Cortex of kidney (tissue), 1 donor: ENCODE results near the gene PKHD1.

ENCODE experiments used
- DNase-seq: peaks from one replicate; lab custom pipeline; 2025; lab: John Stamatoyannopoulos, UW

The PKHD1 gene

DNA sequence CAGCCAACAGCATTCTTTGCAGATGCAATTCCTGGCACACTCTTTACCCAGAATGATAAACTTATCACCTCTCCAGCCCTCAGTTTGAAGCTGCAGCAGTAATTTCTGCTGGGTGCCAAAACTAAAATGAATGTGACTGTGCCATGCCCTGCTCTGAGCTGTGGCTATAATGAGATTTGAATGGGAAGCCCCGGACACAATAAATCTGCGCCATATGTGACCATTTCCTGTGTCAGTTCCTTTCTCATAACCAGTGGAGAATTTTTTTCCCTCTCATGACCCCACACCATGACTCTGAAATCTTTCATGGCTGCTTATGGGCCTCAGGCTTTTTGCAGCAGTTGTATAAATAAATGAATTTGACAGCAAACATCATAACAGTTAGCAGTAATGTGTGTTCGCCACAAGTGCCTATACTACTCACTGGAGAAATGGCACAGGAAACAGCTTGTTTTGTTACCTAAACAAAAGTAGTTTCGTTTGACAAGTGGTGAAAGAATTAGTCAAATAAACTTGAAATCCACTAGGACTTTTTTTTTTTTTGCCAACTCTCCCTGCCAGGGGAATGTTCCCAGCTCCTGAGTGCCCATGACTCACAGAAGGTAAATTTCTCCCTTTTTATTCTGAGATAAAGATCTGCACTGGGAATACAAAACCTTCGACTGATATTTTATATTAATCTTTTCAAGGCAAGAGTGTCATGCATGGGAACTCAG lies 408.4 kb downstream of the PKHD1 start:
- no peak for DNase-seq

DNA sequence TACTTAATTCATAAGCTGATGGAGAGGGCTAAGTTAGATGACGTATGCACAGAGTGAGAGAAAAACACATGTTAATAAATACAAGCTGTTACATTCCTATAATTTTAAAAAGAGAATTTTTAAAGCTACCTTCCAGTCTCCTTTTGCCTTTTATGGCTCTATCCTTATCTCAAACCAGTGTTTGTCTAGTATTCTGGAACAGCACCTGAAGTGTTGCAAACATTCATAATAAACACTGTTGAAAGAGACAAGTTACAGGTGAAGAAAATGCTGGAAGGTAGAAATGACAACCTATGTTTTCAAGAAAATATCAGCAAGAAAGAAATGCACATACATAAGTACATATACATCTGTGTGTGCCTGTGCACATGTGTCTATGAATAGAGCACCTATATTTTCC lies 409.1 kb downstream of the PKHD1 start:
- no peak for DNase-seq

DNA sequence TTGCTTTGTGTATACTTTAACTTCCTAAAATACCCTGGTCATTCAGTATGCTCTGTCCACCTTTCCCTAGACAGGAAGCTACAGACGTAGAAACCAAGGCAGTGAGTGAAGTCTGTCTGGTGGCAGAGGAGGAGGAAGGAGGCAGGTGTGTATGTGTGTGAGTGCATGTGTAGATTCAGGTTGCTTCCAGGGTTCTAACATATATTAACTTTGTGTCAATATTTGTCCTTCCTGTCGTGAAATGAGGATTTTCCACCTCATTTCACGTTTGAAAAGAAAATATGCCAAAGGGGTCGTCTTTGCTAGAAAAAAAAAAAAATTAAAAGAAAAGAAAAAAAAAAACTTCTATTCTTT lies 411.5 kb downstream of the PKHD1 start:
- no peak for DNase-seq

DNA sequence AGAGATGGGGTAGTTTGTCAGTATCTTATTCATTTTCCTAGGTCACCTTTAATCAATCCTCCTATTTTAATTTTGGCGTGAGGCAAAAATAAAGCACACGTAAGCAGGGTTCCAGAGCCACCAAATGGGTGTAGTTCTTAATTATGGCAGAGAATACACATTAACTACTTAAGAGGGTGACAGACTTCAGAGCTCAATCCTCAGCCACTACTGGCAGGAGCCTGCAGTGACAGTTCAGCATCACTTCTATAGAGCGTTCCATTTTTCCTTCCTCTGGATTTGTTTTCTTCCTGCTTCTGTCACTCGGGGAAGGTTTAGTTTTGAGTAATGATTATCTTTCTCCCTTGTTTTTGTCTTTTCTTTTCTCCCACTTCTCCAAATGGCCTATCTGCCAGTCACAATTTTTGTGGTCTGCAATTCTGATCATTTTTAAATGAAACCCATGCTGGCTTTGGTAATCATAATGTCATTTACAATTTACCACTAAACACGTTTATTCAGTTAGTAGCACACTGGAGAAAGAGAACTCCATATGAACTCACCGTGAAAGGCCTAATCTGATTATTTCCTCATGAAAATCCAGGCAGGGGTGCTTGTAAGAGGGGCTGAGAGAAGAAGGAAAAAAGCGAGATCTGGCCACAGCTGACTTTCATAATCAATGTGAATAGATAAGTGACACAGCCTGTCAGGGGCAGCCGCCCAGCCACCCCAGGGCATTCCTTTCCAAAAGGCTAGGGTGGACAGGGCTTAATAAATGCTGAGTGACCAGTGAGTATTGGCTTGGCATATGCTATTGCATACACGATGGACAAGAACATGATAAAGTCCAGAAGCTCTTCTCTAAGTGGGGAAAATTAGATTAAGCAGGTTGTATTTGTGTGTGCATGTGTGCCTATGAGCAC lies 412.1 kb downstream of the PKHD1 start:
- no peak for DNase-seq

DNA sequence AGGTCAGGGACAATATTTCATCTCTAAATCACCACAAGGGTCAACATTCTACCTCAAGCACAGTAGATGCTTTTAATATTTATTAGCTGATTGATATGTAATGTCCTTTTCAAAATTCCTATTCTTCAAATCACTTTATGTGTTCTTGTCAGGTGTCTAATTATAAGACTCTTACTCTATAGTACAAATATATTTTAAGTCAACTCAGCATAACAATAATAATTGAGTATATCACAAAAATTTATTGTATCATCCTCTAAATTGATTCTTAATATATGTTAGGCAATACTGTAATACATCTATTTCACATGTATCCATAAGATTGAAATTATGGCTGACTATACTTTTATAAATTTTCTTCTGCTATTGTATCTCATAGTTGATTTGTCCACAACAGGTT lies 423.9 kb downstream of the PKHD1 start:
- DNase-seq, result no peak

DNA sequence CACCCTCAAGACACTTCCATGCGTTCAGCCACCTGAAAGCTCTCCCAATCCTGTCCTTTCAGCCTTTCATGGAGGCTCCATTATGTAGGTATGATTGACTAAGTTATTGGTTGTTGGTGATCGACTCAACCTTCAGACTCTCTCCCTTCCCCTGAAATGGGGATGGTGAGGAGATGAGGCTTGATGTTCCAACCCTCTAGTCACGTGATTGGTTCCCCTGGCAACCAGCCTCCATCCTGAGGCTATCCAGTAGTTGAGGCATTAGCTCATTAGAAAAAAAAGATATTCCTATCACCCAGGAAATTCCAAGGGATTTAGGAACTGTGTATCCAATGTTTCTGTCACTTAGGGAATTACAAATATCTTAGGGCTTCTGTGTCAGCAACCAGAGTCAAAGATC lies 426.6 kb downstream of the PKHD1 start:
- no peak for DNase-seq

DNA sequence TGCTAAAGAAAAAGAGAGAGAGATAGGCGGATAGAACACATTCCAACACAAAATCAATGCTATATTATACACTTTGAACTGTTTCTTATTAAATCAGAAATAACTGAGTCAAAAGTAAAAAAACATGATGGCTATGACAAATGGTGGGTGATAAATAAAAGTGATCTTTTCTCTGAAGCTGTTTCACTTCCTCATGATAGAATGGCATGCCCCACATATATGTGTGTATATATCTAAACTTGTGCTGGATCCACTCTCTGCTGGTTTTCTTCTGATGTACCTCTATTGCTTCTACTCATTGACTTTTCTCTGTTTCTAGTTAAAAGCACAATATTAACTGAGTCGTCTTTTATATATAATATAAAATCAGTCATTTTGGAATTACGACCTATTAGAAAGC lies 429.9 kb downstream of the PKHD1 start:
- no peak for DNase-seq

DNA sequence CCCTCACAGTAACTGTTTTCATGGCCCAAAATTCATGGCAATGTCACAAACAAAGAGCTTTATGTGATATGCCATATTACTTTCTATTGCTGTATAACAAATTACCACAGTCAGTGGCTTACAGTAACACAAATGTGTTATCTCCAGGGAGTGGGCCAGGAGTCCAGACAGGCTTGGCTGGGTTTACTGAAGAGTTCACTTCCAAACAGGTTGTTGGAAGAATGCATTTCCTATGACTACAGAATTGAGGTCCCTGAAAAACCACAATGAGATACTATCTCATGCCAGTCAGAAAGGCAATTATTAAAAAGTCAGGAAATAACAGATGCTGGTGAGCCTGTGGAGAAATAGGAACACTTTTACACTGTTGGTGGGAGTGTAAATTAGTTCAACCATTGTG lies 431.9 kb downstream of the PKHD1 start:
- DNase-seq, result no peak

DNA sequence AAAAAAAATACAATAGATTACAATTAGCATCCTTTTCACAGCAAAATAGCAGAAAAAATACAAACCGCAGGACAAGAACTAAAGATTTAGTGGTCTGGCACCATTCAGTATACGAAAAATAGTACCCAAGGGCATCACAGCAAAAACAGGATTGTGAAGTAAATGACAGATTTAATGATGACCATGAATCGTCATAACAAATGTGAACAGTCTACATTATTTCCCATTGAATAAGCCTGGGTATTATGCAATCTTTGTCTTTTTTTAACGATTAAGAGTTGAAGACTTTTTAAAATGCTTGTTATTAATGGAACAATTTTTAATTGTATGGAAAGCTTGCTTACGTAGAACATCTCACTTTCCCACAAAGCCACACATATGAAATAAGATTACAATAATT lies 432.8 kb downstream of the PKHD1 start:
- DNase-seq, result no peak

DNA sequence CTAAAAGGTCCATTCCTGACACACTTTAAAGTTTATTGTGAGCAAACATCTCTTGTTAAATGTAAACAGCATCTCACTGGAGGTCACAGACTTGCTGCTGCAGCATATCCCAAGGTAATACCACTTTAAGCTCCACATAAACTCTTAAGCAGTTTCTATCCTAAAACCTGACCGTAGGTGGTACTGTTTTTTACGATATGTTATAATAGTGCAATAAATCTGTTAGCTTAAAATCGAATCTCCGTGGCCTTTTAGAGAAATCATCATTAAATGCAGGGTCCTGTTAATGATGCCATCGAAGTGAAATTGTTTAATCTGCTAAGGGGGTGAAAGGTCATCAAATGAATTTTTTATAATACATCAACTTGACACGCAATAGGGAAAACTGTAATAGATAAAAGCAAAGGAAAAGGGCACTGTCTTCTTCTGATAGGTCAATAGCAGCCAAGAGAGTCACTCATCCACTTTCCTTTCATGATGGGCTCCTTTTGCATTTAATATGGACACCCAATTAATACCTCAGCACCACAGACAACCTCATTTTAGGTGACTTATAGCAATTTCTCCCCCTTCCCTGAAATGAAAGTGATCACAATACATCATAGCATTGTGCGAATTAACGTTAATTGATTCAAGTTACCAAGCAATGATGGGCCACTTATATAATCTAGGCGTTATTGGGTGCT lies 436.1 kb downstream of the PKHD1 start:
- no peak for DNase-seq

DNA sequence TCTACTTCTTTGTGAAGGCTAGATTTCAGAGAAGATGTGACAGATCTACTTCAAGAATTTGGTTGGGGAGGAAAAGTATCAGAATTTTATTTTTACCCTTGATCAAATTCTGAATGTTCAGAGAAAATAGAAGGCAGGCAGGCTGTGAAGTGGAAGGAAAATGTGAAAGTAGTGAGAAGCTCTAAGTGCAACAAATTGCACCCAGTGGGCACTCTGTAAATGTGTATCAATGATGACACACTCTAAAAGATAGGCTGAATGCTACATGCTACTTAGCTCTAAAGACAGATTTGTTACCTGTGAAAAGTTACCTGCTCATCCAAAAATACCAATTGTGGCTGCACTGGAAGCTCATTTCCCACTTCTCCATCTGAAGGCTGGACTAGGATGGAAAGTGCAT lies 438.6 kb downstream of the PKHD1 start:
- no peak for DNase-seq

DNA sequence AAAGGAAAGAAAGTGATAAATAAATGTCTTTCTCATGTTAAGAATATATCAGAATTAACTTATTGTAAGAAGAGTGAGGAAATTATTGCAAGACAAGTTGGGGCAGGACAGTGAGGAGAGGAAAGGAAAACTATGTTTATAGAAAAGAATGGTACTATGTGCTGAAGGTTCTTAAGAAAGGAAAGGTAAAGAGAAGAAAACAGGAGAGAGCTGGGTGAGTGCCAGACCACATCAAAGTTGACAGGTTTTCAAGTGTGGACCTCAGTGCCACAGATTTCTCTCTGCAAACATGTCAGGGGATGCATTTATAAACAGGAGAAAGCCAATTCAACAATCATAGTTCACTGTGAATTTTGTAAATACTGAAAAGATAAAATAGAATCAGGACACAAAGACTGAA lies 439.2 kb downstream of the PKHD1 start:
- DNase-seq, result no peak

DNA sequence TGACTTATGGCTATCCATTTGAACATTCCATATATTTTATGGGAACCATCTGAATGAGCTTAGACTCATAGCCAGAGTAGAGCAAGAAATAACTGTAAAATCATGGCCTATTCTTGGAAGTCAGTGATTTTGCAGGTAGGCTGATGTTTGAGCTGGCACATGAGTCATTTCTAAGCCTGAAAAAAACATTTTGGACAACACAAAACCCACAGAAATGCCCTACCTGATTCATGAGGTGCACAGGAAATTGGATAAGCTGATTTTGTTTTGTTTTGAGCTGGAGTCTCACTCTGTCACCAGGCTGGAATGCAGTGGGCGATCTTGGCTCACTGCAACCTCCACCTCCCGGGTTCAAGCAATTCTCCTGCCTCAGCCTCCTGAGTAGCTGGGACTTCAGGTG lies 443.0 kb downstream of the PKHD1 start:
- no peak for DNase-seq

DNA sequence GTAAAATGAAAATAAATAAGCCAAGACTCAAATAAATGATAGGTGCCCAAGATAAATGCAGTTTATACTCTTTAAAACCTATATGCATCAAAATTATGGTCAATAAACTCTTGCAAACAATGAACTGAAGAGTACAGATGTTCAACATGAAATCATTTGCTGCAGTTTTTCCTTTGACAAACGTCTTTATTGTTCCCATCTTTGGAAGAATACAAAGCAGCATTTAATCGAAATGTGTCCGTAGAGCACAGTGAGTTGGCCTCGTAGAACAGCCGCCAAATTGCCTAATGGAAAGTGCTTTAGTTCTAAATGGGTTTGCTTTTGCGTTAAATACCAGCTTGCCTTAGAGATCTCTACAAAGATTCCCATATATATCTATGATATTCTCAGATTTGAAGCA lies 447.4 kb downstream of the PKHD1 start:
- no peak for DNase-seq

DNA sequence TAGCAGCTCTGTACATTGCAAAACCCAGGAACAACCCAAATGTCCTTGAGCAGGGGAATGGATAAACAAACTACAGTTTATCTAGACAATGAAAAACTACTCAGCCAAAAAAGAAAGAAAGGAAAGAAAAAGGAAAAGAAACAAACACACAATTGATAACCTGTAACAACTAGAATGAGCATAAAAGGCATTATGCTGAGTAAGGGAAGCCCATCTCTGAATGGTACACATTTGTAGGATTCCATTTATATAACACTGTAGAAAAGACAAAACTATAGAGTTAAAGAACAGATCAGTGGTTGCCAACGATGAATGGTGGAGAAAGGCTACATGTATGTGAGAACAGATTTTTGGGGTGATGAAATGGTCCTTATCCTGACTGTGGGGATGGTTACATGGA lies 454.0 kb downstream of the PKHD1 start:
- DNase-seq, result no peak

DNA sequence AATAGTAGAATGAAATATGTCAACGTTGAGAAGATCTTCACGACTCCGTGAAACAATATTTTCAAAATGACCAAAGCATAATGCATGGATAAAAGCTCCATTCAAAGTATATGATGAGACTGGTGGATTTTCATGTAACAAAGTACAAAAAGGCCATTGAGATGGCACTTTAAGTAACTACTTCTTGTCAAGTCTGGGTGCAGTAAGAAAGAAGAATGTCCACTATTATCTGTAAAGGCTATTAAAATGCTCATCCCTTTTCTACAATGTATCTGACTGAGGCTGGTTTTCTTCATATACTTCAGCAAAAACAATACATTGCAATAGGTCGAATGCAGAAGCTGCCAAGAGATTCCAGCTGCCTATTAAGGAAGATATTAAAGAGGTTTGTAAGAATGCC lies 457.4 kb downstream of the PKHD1 start:
- DNase-seq, result no peak

DNA sequence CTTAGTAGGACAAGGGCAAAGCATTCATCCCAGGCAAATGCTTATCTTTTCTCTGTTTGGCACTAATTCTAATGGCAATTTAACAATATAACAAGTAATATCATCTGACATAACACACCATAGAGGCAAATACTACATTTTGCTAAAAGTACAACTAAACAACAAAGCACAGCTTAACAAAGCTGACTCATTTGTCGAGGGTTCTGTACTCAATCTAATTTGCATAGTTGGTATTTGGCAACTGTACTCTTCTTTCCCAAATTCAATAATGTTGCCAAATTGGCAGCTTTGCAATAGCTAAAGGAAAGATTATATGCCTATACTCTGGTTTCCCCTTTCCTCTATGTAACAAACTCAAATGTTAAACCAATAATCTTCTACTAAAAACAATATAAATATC lies 461.0 kb downstream of the PKHD1 start:
- DNase-seq, result no peak

DNA sequence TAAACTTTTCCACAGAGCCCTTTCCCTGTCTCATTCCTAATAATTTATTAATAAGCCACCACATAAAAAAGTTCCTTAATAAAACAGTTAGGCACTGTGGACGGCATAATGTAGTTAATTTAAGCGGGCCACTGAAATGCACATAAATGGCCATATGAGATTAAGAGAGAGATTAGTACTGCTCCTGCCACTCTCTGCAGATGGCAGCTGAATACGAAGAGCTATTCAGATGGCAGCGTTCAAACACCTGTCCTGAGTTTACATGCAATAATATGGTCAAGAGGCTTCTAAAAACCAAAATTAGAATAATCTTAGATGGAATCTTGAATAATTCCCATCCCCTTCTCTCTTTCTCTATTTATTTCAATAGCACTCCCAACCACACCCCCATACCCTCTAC lies 461.8 kb downstream of the PKHD1 start:
- no peak for DNase-seq

DNA sequence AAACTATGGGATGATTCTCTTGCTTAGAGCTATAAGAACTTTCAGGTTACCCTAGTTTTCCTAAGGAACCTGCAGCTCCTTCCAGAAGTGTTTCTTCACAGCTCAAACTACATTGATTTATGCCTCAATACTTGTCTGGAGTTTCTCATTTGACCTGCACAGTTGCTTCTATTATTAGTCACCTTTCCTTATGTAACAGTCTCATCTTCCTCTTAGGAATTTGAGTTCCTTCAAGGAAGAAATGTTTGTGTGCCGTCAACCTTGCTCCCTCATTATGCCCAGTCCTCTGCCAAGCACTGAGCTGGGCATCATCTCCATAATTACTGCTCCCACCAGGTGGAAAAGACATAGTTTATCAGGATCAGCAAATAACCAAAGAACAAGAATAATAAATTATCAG lies 466.4 kb downstream of the PKHD1 start:
- DNase-seq, result no peak

DNA sequence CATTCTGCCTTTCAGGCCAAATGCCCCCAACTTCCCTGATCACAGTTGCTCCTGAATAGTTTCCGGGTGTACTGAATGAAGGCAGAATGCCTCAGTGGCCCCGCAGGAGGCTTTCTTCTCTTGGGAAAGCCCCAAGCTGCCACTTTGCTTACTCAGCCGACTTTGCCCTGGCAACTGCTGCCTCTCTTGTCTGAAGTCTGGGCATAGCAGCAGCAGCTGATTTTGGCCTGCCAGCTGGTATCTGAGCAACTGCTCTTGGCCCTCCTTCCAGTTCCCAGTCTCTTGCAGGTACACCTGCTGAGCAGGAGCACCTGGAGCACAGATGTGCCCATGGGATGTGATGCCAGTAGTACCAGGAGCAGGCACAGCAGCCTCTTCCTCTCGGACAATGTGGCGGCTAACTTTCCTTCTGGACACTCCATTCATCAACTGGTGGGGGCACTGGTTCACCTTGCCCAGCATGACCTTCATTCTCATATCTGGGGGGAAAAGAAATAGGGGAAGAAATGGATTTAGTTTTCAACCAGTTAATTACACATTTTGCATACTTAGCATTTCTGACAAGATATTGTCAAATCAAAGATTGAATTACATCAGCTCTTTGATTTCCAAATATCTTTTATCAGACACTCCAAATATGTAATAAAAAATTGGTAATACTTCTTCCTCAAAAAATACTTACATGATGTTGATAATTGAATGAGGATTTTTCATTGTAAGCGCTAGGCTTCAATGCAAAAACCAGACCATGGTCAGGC lies 468.2 kb downstream of the PKHD1 start:
- DNase-seq, result no peak

DNA sequence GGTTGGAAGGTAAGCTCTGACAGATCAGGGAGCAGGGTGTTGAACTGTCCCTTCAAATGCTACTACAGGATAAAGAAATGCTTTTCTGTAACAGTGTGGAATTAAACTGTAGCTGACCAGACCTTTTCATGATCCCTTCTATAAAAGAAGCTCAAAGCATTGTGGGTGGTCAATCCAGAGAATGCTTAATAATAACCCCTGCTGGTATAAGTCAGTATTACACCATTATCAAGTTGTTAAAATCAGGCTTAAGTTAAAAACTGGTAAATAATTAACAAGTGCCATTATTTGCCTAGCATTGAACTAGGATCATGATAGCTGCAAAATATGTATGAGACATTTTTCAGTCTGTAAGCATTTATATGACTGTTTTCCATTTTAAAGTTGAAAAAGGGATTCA lies 468.9 kb downstream of the PKHD1 start:
- no peak for DNase-seq

DNA sequence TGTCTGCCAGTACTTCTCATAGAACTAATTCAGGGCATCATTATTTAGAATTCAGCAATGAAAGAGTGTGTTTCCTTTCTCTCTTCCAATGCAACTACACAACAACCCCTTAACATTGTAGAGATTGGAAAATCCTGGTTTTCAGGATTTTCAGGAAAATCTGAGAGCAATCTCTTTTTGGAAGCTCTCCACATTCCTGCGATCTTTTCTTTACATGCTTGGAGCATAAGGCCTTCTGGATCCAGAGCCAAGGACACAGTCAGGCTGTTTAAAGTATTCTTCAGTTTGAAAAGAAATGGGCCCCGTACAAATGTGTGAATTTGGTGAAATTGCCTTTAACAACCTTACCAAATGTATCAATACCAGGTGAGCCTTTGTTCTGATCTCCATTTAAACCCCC lies 469.7 kb downstream of the PKHD1 start:
- DNase-seq, result no peak
